HG03457 (cell line): ENCODE results near the gene GTF2H1.
"Not testable (repeated sequence)": the region's sequence is repeated elsewhere in the genome, so short reads cannot be mapped to it uniquely, and the experiment has no call there.

Experiments
- ATAC-seq: cut with Tn5 transposase; IDR thresholded peaks from one replicate; pipeline ENCODE4 v1.9.1; 2021; ENCODE audit warnings: moderate number of reproducible peaks; ENCODE audit not compliant: unreplicated experiment

Gene GTF2H1

DNA sequence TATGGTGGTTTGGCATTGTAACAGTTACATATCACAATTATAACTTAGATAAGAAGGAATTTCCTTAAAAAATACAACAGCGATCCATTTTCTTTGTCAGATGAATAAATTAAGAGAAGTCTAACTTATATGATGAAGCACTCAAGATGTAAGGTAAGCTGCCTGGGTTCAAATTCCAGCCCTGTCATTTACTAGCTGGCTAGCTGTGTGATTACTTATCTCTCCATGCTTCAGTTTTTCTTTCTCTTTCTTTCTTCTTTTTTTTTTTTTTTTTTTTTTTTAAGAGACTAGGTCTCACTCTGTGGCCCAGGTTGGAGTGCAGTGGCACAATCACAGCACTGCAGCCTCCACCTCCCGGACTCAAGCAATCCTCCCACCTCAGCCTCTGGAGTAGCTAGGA lies 49.8 kb downstream of the GTF2H1 start:
- ATAC-seq: no peak

DNA sequence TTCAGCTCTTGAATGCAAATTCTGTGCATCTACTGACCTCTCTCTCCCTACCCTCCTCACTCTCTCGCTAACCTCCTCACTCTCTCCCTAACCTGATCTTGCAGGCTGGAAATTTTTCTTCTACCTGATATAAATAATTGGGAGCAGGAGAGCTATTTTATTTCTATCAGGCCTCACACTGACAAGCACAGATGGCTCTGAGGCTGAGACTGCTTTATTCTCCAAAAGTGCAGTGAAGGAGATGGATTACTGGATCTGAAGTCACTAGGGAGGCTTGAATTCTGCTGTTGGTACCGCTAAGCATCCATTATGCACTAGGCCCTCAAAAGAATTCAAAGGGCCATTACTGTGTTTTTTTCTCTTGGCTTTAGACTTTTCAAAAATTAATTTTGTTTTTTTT lies 52.6 kb downstream of the GTF2H1 start:
- no peak for ATAC-seq

DNA sequence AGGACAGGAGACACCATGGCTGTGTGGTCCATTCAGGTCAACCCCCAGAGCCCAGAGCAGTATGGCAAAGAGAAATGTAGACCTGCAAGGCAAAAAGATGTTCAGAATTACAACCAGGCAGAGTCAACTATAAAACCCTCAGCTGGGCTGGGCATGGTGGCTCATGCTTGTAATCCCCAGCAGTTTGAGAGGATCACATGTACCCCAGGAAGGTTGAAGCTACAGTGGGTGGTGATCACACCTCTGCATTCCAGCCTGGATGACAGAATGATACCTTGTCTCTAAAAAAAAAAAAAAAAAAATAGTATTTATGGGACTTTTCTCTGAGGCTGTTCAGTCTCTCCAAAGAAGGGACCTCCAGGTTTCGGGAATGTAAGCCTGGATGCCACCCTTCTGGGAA lies 53.6 kb downstream of the GTF2H1 start:
- ATAC-seq: no peak

DNA sequence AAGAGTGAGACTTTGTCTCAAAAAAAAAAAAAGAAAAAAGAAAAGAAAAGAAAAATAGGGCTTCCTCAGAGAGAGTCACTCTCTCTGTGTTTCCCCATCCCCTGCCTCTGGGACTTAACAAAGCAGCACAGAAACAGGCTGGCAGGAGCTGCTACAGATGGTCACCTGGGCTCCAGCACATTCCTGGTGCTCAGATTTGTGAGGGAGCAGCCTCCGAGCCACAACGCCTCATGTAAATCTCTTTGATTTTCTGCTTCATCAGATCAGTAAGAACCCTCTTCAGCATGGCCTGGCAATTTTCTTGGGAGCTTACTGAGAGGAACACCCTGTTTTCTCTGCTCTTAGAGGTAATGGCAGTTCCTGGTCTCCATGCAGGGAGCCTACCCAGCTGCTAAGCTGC lies 56.8 kb downstream of the GTF2H1 start:
- ATAC-seq: no peak

DNA sequence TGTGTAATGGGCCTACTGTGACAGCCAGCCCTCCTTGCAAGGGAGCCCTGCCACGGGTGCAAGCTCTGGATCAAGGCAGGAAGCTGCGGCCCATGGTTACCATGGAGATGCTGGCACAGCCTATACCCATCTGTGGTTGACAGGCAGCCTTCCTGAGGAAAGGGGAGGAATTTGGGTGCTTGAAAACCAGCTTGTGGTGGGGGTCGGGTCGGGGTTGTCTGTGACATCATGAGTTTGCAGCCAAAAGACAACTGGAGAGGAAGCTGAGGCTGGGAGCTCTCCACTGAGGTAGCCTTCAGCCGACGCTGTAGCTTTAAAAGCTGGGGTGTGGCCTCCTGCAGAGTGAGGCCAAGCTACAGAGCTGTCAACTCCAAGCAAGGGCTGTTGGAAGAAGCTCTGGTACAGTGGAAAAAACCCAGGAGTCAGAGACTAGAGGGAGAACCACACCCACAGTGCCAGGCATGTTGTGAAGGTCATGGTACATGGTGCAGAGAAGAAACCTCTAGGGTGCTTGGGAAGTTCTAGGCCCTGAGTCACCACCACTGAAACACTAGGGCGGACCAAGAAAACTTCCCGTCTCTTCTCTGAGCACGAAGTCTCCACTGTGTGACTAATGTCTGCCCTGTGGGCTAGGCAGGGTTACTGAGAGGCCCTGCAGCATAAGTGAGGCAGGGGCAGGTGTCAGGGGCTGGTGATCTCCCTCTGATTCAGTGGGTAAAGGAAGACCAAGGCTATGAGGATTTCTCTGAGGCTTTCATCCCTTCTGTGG lies 61.2 kb downstream of the GTF2H1 start:
- ATAC-seq: peak; percentile 87

DNA sequence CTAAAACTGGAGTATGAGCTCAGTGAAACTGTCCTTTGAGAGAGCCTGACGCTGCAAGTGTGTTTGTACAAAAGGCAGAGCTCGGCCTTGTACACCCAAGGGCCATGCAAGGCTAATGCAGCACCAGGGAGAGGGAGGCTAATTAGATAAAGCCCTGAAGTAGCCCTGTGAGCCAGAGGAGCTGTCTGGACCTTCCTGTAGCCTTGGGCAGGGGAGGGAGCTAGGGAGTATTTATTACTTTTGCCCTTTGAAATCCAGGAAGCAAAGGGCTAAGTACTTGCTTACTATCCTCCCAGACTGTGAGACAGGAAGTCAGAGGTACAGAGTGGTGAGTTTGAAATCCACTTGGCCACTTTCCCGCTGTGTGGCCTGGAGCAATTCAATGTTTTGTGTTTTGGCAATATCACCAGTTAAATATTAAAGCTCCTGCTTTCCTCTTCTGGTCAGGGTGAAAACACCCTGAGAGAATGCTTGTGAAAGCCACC lies 61.8 kb downstream of the GTF2H1 start:
- ATAC-seq: peak; percentile 37

DNA sequence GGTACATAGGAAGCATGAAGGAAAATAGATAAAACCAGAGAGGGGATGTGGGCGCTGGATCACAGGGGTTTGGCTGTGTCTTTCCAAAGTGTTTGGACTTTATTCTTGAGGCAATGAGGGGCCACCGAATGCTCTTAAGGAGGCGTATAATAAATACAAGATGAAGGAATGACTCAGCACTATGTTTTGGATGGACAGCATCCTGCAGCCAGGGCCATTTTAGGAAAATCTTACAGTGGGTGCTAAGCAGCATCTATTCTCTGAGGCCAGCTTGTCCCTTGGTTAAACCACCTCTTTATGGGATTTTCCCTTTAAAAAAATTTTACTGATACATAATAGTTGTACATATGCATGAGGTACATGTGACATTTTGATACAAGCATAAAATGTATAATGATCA lies 67.7 kb downstream of the GTF2H1 start:
- ATAC-seq: no peak

DNA sequence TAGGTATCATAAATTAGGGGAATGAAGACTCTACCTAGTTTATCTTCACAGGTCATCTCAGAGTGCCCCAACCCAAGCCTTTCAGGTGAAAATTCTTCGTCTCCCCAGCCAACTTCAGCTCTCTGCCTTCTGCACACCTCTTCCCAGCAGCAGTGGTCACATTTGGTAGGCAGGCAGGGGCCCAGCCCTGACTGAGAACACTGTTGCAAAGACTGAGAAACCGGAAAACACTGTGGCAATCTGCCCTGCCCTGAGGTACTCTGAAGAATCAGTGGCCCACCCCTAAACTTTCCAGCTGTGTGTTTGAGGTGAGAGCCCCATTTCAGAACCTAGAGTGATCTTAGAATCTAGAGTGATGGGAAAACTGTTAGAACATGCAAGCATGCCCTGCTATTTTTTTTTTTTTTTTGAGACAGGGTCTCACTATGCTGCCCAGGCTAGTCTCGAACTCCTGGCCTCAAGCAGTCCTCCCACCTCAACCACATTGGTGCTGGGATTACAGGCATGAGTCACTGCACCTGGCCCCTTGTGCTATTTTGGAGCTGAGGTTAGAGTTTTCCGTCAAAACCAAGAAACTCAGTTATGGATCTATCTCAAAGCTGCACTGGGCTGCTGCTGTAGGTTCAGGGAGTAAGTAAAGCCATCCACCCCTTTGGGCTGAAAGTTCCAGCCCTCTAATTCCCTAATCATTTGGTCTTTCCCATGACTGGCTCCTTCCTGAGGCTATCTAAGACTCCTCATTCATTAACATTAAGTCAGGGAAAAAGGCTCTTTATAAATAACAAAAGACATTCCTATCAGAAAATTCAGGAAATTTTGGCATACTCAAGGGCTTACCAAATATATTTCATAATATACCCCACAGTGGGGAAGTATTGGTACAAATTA lies 70.3 kb downstream of the GTF2H1 start:
- ATAC-seq: no peak

DNA sequence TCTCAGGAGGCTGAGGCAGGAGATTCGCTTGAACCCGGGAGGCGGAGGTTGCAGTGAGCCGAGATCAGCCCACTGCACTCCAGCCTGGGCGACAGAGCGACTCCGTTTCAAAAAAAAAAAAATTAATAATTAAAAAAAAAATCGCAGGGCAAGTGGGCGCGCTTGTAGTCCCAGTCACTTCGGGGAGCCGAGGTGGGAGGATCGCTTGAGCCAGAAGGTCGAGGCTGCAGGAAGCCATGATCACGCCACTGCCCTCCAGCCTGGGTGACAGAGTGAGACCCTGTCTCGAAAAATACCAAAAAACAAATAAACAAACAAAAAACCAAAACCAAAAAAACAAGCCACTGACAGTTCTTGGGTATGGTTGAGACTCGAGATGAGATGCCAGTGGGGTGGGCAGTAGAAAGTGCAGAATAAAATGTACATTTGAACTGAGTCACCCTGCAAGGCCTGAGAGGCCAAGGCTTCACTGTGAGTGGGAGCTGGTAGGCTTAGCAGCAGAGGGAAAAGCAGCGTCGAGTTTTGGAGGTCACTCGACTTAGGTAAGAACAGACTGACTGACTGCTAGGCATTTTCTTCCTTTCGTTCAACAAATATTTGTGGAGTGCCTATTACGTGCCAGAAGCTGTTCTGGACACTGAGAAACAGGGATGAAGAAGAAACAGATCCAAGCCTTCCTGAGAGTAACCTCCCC lies 71.4 kb downstream of the GTF2H1 start:
- ATAC-seq: no peak

DNA sequence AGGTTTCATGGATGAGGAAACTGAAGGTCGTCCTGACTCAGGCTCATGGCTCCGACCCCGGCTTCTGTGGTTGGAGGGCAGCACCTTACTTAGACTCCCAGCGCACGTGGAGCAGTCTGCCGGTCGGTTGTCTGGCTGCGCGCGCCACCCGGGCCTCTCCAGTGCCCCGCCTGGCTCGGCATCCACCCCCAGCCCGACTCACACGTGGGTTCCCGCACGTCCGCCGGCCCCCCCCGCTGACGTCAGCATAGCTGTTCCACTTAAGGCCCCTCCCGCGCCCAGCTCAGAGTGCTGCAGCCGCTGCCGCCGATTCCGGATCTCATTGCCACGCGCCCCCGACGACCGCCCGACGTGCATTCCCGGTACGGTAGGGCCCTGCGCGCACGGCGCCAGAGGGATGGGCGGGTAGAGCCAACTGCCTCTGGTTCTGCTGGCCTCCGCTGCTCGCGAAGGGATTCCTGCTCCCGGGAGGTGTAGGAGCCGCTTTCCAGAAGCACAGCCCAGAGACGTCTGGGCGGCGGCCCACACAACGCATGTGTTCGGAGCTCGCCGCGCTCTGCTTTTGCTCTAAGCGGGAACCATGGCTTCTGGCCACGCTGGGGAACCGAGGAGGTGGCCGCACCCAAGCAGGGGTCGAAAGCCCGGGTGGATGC lies 72.0 kb downstream of the GTF2H1 start, which contains the start of gene LDHA:
LDHA (plus strand) TSS at position 289 of the 653 bp plus-strand sequence. CDS start 2,280 bp downstream, outside the sequence.
- ATAC-seq: peak; percentile 50

DNA sequence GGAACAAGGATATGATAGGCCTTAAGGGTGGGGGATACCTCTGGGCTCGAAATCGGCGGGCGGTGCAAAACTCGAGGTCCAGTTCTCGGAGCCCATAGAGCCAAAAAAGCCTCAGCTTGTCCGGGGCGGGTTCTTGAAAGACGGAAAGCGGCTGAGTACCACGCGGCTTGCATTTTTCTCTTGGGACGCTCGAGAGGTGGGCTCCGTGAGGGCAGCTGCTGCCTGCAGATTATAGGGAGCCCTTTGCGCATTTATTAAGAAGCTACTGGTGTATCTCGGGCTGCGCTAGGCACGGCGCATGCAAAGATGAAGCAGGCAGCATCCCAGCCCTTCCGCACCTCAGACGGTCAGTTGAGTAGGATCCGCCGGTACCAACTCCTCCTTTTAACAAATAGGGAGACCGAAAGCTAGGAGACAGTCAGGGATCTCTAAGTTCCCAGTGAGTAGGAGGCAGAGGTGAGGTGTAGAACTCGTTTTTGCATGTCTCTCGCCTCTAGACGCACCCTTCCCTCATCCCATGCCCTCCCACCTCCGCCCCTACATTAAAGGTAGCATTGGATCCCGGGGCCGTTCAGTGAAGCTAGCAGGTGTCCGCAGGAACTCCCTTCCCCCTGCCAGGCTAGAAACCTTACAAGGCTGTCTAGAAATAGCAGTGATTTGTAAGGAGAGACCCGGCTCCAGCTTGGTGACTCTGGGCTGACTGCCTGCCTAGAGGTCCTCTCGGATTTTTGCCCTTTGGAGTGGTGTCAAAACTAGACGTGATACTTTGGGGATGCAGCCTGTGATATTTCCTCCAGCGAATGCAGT lies 72.8 kb downstream of the GTF2H1 start:
- no peak for ATAC-seq

DNA sequence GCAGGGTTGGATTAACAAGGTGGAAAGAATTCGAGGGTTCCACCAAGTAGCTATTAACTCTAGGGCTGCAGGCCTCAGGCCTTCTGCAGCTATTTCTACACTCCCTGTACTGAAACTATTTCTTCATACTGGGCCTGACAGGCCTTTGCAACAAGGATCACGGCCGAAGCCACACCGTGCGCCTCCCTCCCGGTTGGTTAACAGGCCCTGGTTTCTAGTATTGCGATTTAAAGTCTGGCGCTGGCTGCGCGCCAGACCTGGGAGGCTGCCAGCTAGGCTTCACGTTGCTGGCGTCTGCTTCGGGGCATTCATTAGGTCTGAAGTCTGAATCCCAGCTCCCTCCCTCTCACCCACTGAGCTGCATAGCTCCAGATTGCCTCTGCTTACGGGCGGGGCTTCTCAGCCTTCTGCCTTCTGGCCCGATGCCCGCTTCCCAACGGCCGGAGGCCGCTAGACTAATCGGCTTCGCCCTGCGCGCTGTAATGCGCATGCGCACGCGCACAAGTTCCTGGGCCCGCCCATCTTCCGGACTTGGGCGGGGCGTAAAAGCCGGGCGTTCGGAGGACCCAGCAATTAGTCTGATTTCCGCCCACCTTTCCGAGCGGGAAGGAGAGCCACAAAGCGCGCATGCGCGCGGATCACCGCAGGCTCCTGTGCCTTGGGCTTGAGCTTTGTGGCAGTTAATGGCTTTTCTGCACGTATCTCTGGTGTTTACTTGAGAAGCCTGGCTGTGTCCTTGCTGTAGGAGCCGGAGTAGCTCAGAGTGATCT lies 73.6 kb downstream of the GTF2H1 start:
- peak; percentile 51 for ATAC-seq

DNA sequence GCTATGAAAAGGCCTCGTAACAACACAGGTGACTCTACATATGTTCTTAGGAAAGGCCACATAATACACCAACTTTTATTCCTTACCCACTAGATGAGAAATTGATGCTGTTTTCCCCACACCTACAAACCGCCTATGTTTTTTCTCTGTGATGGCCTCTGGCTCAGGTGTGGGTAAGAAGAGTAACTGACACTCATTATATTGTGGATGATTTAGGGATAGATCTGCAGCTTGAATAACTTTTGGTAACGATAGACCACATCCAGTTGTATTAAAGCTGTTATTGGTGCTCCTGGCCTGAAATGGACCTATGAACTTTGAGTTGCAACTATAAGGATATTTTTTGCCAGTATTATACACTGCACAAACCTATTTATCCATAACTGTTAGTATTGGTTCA lies 75.6 kb downstream of the GTF2H1 start:
- no peak for ATAC-seq

DNA sequence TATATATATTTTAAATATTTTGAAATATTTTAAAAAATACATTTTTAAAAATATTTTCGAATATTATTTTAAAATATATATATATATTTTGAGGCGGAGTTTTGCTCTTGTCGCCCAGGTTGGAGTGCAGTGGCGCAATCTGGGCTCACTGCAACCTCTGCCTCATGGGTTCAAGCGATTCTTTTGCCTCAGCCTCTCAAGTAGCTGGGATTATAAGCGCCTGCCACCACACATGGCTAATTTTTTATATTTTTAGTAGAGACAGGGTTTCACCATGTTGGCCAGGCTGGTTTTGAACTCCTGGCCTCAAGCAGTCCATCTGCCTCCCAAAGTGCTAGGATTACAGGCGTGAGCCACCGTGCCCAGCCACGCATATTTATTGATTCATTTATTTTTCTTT lies 78.7 kb downstream of the GTF2H1 start:
- ATAC-seq: not testable (repeated sequence)

DNA sequence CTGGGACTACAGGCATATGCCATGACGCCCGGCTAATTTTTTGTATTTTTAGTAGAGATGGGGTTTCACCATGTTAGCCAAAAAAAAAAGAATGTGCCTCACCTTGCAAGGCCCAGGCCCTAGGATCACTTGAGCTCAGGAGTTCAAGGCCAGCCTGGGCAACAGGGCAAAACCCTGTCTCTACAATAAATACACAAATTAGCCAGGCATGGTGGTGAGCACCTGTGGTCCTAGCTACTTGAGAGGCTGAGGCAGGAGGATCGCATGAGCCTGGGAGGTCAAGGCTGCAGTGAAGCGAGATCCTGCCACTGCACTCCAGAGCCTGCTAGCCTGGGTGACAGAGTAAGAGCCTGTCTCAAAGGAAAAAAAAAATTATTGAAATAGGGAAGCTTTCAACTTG lies 81.7 kb downstream of the GTF2H1 start:
- no peak for ATAC-seq

DNA sequence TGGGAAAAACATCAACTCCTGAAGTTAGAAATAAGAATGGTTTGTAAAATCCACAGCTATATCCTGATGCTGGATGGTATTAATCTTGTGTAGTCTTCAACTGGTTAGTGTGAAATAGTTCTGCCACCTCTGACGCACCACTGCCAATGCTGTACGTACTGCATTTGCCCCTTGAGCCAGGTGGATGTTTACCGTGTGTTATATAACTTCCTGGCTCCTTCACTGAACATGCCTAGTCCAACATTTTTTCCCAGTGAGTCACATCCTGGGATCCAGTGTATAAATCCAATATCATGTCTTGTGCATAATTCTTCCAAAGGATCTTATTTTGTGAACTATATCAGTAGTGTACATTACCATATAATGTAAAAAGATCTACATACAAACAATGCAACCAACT lies 85.0 kb downstream of the GTF2H1 start:
- not testable (repeated sequence) for ATAC-seq

DNA sequence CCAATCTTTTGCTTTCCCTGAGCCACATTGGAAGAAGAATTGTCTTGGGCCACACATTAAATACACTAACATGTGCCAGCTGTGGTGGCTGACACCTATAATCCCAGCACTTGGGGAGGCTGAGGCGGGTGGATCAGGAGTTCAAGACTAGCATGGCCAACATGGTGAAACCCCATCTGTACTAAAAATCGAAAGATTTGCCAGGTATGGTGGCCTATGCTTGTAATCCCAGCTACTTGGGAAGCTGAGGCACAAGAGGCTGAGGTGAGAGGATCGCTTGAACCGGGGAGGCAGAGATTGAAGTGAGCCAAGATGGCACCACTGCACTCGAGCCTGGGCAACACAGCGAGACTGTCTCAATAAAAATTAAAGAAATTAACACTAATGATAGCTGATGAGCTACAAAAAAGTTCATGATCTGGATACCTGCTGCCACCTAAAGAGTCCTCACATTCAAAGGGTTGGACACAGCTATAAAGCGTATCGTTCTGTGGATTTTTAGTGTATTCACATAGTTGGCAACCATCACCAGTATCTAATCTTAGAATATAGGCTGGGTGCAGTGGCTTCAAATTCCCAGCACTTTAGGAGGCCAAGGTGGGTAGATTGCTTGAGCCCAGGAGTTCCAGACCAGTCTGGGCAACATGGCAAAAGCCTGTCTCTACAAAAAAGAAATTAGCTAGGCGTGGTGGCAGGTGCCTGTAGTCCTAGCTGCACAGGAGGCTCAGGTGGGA lies 86.4 kb downstream of the GTF2H1 start:
- ATAC-seq: no peak

DNA sequence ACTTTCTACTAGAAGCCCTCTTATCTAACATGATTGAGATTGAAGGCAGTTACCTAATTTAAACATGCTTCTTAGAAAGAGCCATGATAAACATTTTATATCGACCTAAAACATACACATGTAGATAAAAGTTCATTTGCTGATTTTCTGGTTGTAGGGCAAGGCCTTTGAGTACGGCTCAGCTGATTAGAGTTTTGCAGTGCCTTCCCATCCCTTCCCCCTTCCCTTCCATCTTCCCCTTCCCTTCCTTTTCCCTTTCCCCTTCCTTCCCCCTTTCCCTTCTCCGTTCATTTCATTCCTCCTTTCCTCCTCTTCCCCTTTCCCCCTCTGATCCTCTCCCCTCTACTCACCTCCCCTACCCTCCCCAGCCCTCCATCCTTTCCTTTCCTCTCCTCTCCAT lies 94.1 kb downstream of the GTF2H1 start:
- ATAC-seq: no peak
